SK-N-MC (cell line): ENCODE measurements around the gene ZNF516.

ENCODE experiments used
- EZH2 ChIP-seq: fragments of 200-600 bp; sonication (generic); IDR thresholded peaks from one replicate; pipeline ENCODE4 v1.6.1; 2017; ENCODE audit warnings: antibody characterized with exemption
- POLR2AphosphoS5 ChIP-seq: IDR thresholded peaks from 2 replicates; pipeline ENCODE4 v1.6.1; 2012; ENCODE audit warnings: mild to moderate bottlenecking, low read depth, low read length, borderline replicate concordance

DNA sequence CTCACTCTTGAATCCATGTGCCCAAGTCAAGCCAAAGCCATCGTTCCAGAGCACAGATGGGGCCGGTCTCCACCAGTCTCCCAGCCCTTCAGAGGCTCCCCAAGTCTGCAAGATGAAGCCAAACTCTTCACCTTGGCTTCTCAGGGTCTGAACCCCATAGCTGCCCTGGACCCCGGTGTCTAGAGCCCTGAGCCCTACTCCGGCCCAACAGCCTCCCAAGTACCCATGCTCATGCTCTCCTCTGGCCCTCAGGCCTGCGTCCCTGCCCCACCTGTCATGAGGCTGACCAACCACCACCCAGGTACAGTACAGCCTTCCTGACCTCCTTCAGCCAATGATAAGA, 46.0 kb downstream of the ZNF516 start:
- no peak for TF ChIP-seq EZH2
- TF ChIP-seq POLR2AphosphoS5: no peak
